ENCODE measurements around the gene EPHA6.
"Not testable (repeated sequence)": the region's sequence is repeated elsewhere in the genome, so short reads cannot be mapped to it uniquely, and the experiment has no call there.

EPHA6 gene

DNA sequence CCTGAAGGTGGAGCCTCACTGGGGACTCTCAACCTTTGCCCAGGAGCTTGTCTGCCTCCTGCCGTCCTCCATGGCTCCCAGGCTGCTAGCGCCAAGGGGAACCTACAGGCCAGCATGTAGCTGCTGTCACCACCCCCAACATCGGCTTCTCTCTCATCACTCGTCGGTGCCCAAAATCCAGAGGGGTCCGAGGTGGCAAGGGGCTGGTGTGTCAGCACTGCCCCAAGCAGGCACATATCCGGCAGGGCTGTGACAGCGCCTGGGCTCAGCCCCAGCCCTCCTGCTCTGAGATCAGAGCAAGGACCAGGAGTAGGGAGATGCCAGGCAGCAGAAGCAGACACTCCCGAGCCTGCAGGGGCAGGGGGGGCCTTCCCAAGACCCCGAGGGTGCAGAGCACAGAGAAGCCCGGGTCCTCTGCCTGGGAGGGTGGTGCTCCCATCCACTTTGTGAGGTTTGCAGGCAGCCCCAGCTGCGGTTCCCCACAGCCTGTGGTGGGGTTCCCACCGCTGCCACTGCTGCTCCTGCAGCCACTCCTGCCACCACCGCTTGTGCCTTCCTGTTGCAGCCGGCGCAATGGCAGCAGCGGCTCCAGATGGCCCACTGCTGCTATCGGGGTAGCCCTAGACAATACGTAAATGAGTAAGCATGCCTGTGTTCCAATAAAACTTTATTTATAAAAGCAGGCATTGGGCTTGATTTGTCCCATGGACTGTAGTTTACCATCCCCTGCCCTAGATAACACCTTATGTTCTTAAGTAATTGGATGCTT, 451.0 kb downstream of the EPHA6 start:
- no peak for TF ChIP-seq CTCF (conservative IDR thresholded peaks at IDR 0.05; ENCODE audit: low read length)

DNA sequence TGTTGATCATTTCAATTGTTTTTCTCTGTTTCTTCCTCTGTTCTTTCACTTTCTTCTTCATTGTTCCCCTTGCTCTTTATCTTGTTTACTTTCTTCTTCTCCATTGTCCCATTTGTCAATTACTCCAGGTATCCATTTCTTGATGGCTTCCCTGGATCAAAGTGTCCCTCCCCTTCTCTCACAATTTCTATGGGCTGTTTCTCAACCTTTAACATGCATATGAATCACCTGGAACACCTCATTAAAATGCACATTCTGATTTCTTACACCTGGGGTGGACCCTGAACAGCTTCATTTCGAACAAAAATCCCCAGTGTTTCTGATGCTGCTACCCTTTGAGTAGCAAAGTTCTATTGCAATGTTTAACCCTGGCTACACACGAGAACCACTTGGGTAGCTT, 454.8 kb downstream of the EPHA6 start:
- H3K4me3 ChIP-seq (ENCODE audit: low read length), result no peak overlapping the region
- no peak for TF ChIP-seq CTCF (conservative IDR thresholded peaks at IDR 0.05; ENCODE audit: low read length)
- no peak for DNase-seq (ENCODE audit: low read depth)

More for the DNA sequence above, 451.0 kb downstream of the EPHA6 start:
- H3K4me3 ChIP-seq (ENCODE audit: low read length), result no peak overlapping the region
- no peak for DNase-seq (ENCODE audit: low read depth)

DNA sequence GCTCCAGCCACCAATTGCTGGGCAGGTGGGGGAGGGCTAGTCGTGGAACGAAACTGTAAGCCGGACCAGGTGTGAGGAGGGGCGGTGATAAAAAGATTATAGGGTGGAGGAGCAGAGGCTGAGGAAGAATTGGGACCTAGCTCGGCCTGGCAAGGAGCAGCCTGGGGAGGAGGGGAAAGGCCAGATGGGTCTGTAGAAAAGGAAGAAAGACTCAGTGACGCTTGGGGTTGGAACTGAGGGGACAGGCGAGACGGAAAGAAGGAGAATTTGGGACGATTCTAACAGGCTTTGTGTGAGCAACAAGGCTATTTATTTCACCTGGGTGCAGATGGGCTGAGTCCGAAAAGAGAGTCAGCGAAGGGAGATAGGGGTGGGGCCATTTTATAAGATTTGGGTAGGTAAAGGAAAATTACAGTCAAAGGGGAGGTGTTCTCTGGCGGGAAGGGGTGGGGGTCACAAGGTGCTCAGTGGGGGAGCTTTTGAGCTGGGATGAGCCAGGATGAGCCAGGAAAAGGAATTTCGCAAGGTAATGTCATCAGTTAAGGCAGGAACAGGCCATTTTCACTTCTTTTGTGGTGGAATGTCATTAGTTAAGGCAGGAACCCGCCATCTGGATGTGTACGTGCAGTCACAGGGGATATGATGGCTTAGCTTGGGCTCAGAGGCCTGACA, 462.6 kb downstream of the EPHA6 start:
- H3K4me3 ChIP-seq (ENCODE audit: low read length); DNase-seq (ENCODE audit: low read depth): not testable (repeated sequence)

GRCh38 chr3:97277708-97278107, 463.3 kb downstream of the EPHA6 start:
- TF ChIP-seq CTCF (conservative IDR thresholded peaks at IDR 0.05; ENCODE audit: low read length), result no peak
- DNase-seq (ENCODE audit: low read depth), result no peak
- H3K4me3 ChIP-seq (ENCODE audit: low read length), result no peak overlapping the region

DNA sequence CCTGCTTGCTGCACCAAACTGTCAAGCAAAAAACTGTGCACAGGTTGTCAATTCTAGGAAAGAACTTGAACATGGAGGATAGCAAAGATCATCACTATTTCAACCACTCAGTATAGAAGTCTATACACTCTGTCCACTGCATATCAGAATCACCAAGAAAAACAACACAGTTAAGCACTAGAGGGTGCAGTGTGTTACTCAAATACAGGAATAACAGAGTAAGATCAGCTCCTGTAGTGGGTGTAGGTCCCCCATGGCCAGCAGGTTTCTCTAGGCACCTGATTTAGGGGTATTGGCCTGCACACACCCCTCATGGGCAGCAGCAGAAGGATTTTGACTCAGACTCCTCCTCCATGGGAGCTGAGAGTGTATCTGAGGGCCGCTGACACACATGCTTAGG, 464.1 kb downstream of the EPHA6 start:
- no peak for DNase-seq (ENCODE audit: low read depth)
- TF ChIP-seq CTCF (conservative IDR thresholded peaks at IDR 0.05; ENCODE audit: low read length), result no peak
- H3K4me3 ChIP-seq (ENCODE audit: low read length), result no peak overlapping the region

- H3K4me3 ChIP-seq (ENCODE audit: low read length), result no peak overlapping the region
- DNase-seq (ENCODE audit: low read depth), result no peak
- TF ChIP-seq CTCF (conservative IDR thresholded peaks at IDR 0.05; ENCODE audit: low read length), result no peak
Measured at GRCh38 chr3:97291901-97292300, 477.5 kb downstream of the EPHA6 start.

DNA sequence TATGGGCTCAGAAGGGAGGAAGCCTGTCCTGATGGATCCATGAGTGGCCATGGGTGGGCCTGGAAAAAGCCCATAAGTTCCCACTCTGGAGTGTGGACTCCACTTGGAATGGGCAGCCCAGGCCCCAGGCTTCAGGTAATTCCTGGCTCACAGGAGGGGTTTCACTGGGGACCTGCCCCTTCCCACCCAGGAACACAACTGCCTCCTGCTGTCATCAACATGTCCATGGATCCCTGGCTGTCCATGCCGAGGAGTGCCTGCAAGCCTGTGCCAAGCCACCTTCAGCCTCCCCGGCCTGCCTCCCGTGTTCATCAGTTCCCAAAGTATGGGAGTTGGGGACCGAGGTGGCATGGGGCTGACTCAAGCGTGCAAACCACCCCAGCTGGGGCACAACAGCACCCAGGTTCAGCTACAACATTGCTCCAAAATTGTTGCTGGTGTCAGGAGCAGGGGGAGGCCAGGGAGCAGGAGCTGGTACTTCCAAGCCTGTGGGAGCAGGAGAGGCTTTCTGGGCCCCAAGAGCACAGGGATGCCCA, 479.3 kb downstream of the EPHA6 start:
- no peak for DNase-seq (ENCODE audit: low read depth)
- no peak for TF ChIP-seq CTCF (conservative IDR thresholded peaks at IDR 0.05; ENCODE audit: low read length)
- H3K4me3 ChIP-seq (ENCODE audit: low read length), result no peak overlapping the region
